Vagina (tissue), 2 donors: ENCODE results near the gene PPP2R2C.

Experiments used
- POLR2A ChIP-seq, 2 donors: fragments of 450-650 bp; IDR thresholded peaks; one replicate each; pipeline ENCODE4 v1.6.1; 2017; ENCODE audit warnings: antibody characterized with exemption in 2 of 2, mild to moderate bottlenecking in 2 of 2, moderate library complexity in 2 of 2
- TF ChIP-seq, protein P1 (sequence below), 3 experiments: fragments of 450-650 bp in 2 of 3; fragments of 200-600 bp in 1 of 3; sonication (generic) in 1 of 3; IDR thresholded peaks; one replicate each; pipeline ENCODE4 v1.5.1; 2017 to 2019; ENCODE audit warnings: antibody characterized with exemption in 3 of 3, mild to moderate bottlenecking in 2 of 3, moderate library complexity in 2 of 3

DNA sequence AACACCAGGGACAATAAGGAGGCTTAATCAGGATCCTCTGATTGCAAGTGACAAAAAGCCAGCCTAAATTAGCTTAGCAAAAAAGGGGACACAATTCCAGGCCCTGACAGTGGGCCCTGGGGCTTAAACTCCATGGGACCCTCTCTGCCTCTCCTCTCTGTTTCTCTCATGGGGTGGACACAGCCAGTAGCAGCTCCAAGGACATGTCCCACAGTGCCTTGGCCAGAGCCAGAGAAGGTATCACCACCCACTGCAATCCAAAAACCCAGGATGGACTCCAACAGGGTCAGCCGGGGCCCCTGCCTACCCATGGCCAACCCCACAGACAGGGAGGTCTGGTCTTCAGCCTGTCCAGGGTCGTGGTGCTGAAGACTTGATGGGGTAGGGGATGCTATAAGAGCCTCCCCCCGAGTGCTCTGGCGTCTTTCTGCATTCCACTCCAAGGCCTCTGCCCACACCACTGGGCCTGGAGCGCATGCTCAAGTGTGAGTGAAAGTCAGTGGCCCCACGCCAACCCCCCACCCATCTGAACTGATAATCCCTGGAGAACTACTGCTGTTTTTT is 19.7 kb upstream of the PPP2R2C start:
- no peak for TF ChIP-seq POLR2A (IDR thresholded peaks at IDR 0.05)
- TF ChIP-seq, protein P1, sequence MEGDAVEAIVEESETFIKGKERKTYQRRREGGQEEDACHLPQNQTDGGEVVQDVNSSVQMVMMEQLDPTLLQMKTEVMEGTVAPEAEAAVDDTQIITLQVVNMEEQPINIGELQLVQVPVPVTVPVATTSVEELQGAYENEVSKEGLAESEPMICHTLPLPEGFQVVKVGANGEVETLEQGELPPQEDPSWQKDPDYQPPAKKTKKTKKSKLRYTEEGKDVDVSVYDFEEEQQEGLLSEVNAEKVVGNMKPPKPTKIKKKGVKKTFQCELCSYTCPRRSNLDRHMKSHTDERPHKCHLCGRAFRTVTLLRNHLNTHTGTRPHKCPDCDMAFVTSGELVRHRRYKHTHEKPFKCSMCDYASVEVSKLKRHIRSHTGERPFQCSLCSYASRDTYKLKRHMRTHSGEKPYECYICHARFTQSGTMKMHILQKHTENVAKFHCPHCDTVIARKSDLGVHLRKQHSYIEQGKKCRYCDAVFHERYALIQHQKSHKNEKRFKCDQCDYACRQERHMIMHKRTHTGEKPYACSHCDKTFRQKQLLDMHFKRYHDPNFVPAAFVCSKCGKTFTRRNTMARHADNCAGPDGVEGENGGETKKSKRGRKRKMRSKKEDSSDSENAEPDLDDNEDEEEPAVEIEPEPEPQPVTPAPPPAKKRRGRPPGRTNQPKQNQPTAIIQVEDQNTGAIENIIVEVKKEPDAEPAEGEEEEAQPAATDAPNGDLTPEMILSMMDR (IDR thresholded peaks at IDR 0.05) = no peak
